Astrocyte (in vitro differentiated cells and primary cell): ENCODE results near the gene SPO11. TPM values are rescaled to one million over a fixed set of nuclear protein-coding genes. Genes with fewer than 3 reads are reported as not detected.

ENCODE experiments used
- DNase-seq: peaks from one replicate; pipeline ENCODE4 v3.0.0-alpha.2; 2010; ENCODE audit warnings: low read depth
- FAIRE-seq: peaks from 2 replicates; lab custom pipeline; 2011; peaks lifted over from hg19 to GRCh38; lab: Jason Lieb, UNC
- H2AFZ ChIP-seq: 2 replicates; pipeline ENCODE4 v1.6.0; 2012; ENCODE audit warnings: low read depth, low read length, inconsistent platforms
- H3K27ac ChIP-seq: 2 replicates; pipeline ENCODE4 v1.5.1; 2011; ENCODE audit warnings: low read depth, low read length, inconsistent platforms
- H3K27me3 ChIP-seq: 2 replicates; pipeline ENCODE4 v1.6.0; 2011; ENCODE audit warnings: low read length, inconsistent platforms; ENCODE audit not compliant: insufficient read depth
- H3K36me3 ChIP-seq: 2 replicates; pipeline ENCODE4 v1.5.1; 2011; ENCODE audit warnings: low read length, inconsistent platforms; ENCODE audit not compliant: insufficient read depth
- H3K4me1 ChIP-seq: 2 replicates; pipeline ENCODE4 v1.5.1; 2011; ENCODE audit warnings: low read length, inconsistent platforms; ENCODE audit not compliant: insufficient read depth
- H3K4me2 ChIP-seq: 2 replicates; pipeline ENCODE4 v1.6.0; 2012; ENCODE audit warnings: low read length, inconsistent platforms
- H3K4me3 ChIP-seq: 2 replicates; pipeline ENCODE4 v1.5.1; 2011; ENCODE audit warnings: low read depth, mild to moderate bottlenecking, low read length, inconsistent platforms; ENCODE audit not compliant: insufficient read depth
- H3K79me2 ChIP-seq: 2 replicates; pipeline ENCODE4 v1.6.0; 2012; ENCODE audit warnings: mild to moderate bottlenecking, low read length, inconsistent platforms; ENCODE audit not compliant: insufficient read depth
- H3K9ac ChIP-seq: 2 replicates; pipeline ENCODE4 v1.6.0; 2012; ENCODE audit warnings: mild to moderate bottlenecking, low read length, inconsistent platforms
- H3K9me3 ChIP-seq: 2 replicates; pipeline ENCODE4 v1.5.1; 2012; ENCODE audit warnings: low read depth, mild to moderate bottlenecking, low read length, inconsistent platforms; ENCODE audit not compliant: insufficient read depth
- H4K20me1 ChIP-seq: 2 replicates; pipeline ENCODE4 v1.6.0; 2012; ENCODE audit warnings: low read length, inconsistent platforms; ENCODE audit not compliant: insufficient read depth
- H3K27ac Mint-ChIP-seq: one replicate; pipeline ENCODE4 v1.8.0; 2021; ENCODE audit warnings: mild to moderate bottlenecking, mixed read lengths; ENCODE audit not compliant: unreplicated experiment
- H3K27me3 Mint-ChIP-seq: one replicate; pipeline ENCODE4 v1.8.0; 2021; ENCODE audit warnings: low read depth, mixed read lengths; ENCODE audit not compliant: unreplicated experiment
- H3K36me3 Mint-ChIP-seq: one replicate; pipeline ENCODE4 v1.8.0; 2021; ENCODE audit warnings: low read depth, mixed read lengths; ENCODE audit not compliant: unreplicated experiment
- H3K4me1 Mint-ChIP-seq: one replicate; pipeline ENCODE4 v1.8.0; 2021; ENCODE audit warnings: low read depth, mixed read lengths; ENCODE audit not compliant: unreplicated experiment
- H3K4me3 Mint-ChIP-seq: one replicate; pipeline ENCODE4 v1.8.0; 2021; ENCODE audit warnings: mild to moderate bottlenecking, moderate library complexity, mixed read lengths; ENCODE audit not compliant: unreplicated experiment
- H3K9me3 Mint-ChIP-seq: one replicate; pipeline ENCODE4 v1.8.0; 2021; ENCODE audit warnings: mild to moderate bottlenecking, mixed read lengths; ENCODE audit not compliant: unreplicated experiment
- EZH2 ChIP-seq: IDR thresholded peaks from 2 replicates; pipeline ENCODE4 v1.6.1; 2012; ENCODE audit warnings: mild to moderate bottlenecking, low read length, inconsistent platforms; ENCODE audit not compliant: insufficient read depth
- total RNA-seq: library from RNA; stranded (reverse); gene quantifications from 2 replicates; pipeline ENCODE4 v1.2.1, GENCODE V29; 2021
- TF ChIP-seq, protein P1 (sequence below): IDR thresholded peaks from 2 replicates; pipeline ENCODE4 v1.5.1; 2011; ENCODE audit warnings: low read depth, mild to moderate bottlenecking, inconsistent platforms, low read length, moderate library complexity; ENCODE audit not compliant: insufficient read depth

Gene SPO11
- total RNA-seq, 1 donor from 2014 or later = not detected

DNA sequence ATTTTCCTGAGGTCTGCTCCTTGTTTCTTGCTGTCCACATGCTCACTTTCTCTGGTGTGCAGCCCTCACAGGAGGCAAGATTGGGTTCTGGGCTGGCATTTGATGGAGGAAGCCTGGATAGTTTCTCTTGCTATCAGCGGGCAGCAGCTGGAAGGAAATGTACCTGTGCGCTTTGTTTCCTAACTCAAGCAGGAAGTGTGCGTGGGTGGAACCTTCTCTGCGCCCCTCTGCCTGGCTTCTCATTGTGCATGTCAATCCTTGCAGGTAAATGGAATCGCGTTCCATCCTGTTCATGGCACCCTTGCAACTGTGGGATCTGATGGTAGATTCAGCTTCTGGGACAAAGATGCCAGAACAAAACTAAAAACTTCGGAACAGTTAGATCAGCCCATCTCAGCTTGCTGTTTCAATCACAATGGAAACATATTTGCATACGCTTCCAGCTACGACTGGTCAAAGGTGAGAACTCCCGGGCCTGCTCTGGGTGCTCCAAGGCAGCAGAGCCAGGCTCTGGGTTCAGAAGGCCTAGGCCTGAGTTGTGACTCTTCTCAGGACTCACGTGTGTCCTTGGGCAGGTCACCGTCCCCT lies 44.8 kb downstream of the SPO11 start:
- no peak overlapping the region for H3K4me3 ChIP-seq
- H3K4me1 Mint-ChIP-seq = no peaks in the 10 kb centered on the region
- H3K36me3 ChIP-seq = peaks cover 43% of the 10 kb centered on the region
- H3K4me3 Mint-ChIP-seq = no peak overlapping the region
- H3K27me3 Mint-ChIP-seq = no peaks in the 10 kb centered on the region
- H2AFZ ChIP-seq = no peak overlapping the region
- H3K27ac ChIP-seq = no peak overlapping the region
- DNase-seq (no peak), FAIRE-seq (no peak)
- H3K9me3 ChIP-seq = no peaks in the 10 kb centered on the region
- no peaks in the 10 kb centered on the region for H3K4me1 ChIP-seq
- no peak overlapping the region for H3K27ac Mint-ChIP-seq
- peaks cover 30% of the 10 kb centered on the region for H4K20me1 ChIP-seq
- no peaks in the 10 kb centered on the region for H3K79me2 ChIP-seq
- no peak for TF ChIP-seq EZH2
- TF ChIP-seq, protein P1, sequence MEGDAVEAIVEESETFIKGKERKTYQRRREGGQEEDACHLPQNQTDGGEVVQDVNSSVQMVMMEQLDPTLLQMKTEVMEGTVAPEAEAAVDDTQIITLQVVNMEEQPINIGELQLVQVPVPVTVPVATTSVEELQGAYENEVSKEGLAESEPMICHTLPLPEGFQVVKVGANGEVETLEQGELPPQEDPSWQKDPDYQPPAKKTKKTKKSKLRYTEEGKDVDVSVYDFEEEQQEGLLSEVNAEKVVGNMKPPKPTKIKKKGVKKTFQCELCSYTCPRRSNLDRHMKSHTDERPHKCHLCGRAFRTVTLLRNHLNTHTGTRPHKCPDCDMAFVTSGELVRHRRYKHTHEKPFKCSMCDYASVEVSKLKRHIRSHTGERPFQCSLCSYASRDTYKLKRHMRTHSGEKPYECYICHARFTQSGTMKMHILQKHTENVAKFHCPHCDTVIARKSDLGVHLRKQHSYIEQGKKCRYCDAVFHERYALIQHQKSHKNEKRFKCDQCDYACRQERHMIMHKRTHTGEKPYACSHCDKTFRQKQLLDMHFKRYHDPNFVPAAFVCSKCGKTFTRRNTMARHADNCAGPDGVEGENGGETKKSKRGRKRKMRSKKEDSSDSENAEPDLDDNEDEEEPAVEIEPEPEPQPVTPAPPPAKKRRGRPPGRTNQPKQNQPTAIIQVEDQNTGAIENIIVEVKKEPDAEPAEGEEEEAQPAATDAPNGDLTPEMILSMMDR = no peak
- no peaks in the 10 kb centered on the region for H3K27me3 ChIP-seq
- H3K36me3 Mint-ChIP-seq = peaks cover 49% of the 10 kb centered on the region
- H3K9me3 Mint-ChIP-seq = no peaks in the 10 kb centered on the region
- H3K9ac ChIP-seq = no peak overlapping the region
- H3K4me2 ChIP-seq = no peak overlapping the region

DNA sequence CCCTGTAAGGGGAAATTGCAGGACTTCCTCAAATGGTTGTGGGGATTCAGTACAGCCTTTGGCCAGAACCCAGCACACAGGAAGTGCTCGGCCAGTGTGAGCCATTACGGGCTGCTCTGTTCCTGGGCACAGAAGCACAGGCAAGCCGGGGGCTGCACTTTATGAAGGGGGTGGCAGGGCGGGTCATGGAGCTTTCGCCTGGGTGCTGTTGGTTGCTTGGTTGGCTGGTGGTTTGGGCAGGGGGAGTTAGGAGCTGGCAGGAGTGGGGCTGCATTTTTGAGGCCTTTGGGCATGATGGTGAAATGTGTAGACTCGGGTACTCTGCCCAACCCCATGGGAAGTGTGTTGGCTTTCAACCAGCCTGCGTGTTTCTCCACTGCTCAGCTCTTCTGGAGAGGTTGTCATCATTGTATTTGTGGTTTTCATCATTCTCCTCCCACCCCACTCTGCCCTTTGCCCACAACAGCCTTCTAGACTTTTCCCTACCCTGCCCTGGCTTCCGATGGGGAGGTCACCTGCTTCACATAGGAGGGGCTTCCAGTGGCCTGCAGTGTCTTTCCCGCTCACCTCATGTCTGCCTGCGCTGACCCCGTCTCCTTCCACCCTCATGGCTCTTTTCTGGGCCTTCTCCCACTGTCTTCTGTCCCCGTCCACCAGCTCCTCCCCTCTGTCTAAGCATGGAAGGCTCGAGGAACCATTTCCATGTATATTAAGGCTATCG lies 45.5 kb downstream of the SPO11 start:
- Mint-ChIP-seq H3K4me1 (no peaks in the 10 kb centered on the region), H3K36me3 (peaks cover 46% of the 10 kb centered on the region), H3K4me3 (peak overlapping the region; percentile 41), H3K27ac (no peak overlapping the region), H3K27me3 (no peaks in the 10 kb centered on the region), H3K9me3 (no peaks in the 10 kb centered on the region)
- Histone ChIP-seq H3K4me2 (no peak overlapping the region), H3K9me3 (no peaks in the 10 kb centered on the region), H3K4me1 (no peaks in the 10 kb centered on the region), H3K9ac (no peak overlapping the region), H2AFZ (no peak overlapping the region), H3K36me3 (peaks cover 42% of the 10 kb centered on the region), H3K79me2 (no peaks in the 10 kb centered on the region), H3K27ac (no peak overlapping the region), H4K20me1 (peaks cover 35% of the 10 kb centered on the region), H3K4me3 (no peak overlapping the region), H3K27me3 (no peaks in the 10 kb centered on the region)
- TF ChIP-seq, protein P1 = no peak
- TF ChIP-seq EZH2 = no peak
- FAIRE-seq (no peak), DNase-seq (no peak)
